OCI-LY1 (cell line): Measurements from ENCODE around the gene NELFA.

ENCODE experiments used
- H2AFZ ChIP-seq: fragments of 200-600 bp; sonication (generic), shearing (Covaris generic); 2 replicates; pipeline ENCODE4 v1.6.0; 2014; ENCODE audit warnings: antibody characterized with exemption, mild to moderate bottlenecking, low read length
- H3F3A ChIP-seq: fragments of 200-600 bp; sonication (generic), shearing (Covaris generic); 2 replicates; pipeline ENCODE4 v1.6.0; 2014; ENCODE audit warnings: mild to moderate bottlenecking, antibody characterized with exemption, low read length, moderate library complexity; ENCODE audit not compliant: insufficient read depth
- H3K27ac ChIP-seq: fragments of 200-600 bp; sonication (generic); 2 replicates; pipeline ENCODE4 v1.5.1; 2014; ENCODE audit warnings: low read length, mixed run types, mild to moderate bottlenecking, low read depth; ENCODE audit not compliant: poor library complexity, severe bottlenecking
- H3K27me3 ChIP-seq: fragments of 200-600 bp; sonication (generic); 2 replicates; pipeline ENCODE4 v1.6.0; 2014; ENCODE audit warnings: antibody characterized with exemption, mild to moderate bottlenecking, low read length, moderate library complexity; ENCODE audit not compliant: insufficient read depth
- H3K36me3 ChIP-seq: fragments of 200-600 bp; sonication (generic); 2 replicates; pipeline ENCODE4 v1.6.1; 2014; ENCODE audit warnings: mild to moderate bottlenecking, antibody characterized with exemption, low read length, moderate library complexity, mixed read lengths; ENCODE audit not compliant: insufficient read depth
- H3K4me1 ChIP-seq: fragments of 200-600 bp; sonication (generic); 2 replicates; pipeline ENCODE4 v1.5.1; 2014; ENCODE audit warnings: mild to moderate bottlenecking, low read length, moderate library complexity; ENCODE audit not compliant: insufficient read depth, severe bottlenecking
- H3K4me2 ChIP-seq: fragments of 200-600 bp; sonication (generic), shearing (Covaris generic); 2 replicates; pipeline ENCODE4 v1.6.1; 2014; ENCODE audit warnings: low read length
- H3K4me3 ChIP-seq: fragments of 200-600 bp; sonication (generic); 2 replicates; pipeline ENCODE4 v1.5.1; 2014; ENCODE audit warnings: low read length, low read depth, mild to moderate bottlenecking, mixed read lengths; ENCODE audit not compliant: poor library complexity, severe bottlenecking
- H3K79me2 ChIP-seq: fragments of 200-600 bp; shearing (Covaris generic); 2 replicates; pipeline ENCODE4 v1.6.1; 2016; ENCODE audit warnings: mixed run types, low read length, mixed read lengths; ENCODE audit not compliant: insufficient read depth
- H3K9ac ChIP-seq: fragments of 200-600 bp; sonication (generic), shearing (Covaris generic); 2 replicates; pipeline ENCODE4 v1.6.1; 2014; ENCODE audit warnings: mild to moderate bottlenecking, low read length, mixed read lengths
- H3K9me2 ChIP-seq: fragments of 200-600 bp; sonication (generic), shearing (Covaris generic); 2 replicates; pipeline ENCODE4 v1.6.1; 2014; ENCODE audit warnings: low read depth, mild to moderate bottlenecking, low read length, mixed read lengths
- H3K9me3 ChIP-seq: fragments of 200-600 bp; shearing (Covaris generic); 2 replicates; pipeline ENCODE4 v1.6.1; 2014; ENCODE audit warnings: low read length, mixed read lengths
- H4K20me1 ChIP-seq: fragments of 200-600 bp; sonication (generic), shearing (Covaris generic); 2 replicates; pipeline ENCODE4 v1.6.0; 2016; ENCODE audit warnings: mild to moderate bottlenecking, low read length; ENCODE audit not compliant: insufficient read depth
- CTCF ChIP-seq: fragments of 200-600 bp; sonication (generic), shearing (Covaris generic); IDR thresholded peaks from 2 replicates; pipeline ENCODE4 v1.5.1; 2017; ENCODE audit warnings: mild to moderate bottlenecking, antibody characterized with exemption, low read length, moderate library complexity, mixed read lengths
- EZH2 ChIP-seq: fragments of 200-600 bp; sonication (generic), shearing (Covaris generic); IDR thresholded peaks from 2 replicates; pipeline ENCODE4 v1.8.0; 2017; ENCODE audit warnings: borderline replicate concordance, mixed run types, mild to moderate bottlenecking, antibody characterized with exemption, low read length, moderate library complexity, mixed read lengths

NELFA gene

GRCh38 chr4:2042204-2042946, 33.6 kb upstream of the NELFA start:
- H4K20me1 ChIP-seq = no peaks in the 10 kb centered on the region
- no peak for TF ChIP-seq EZH2
- TF ChIP-seq CTCF = no peak
- H3K36me3 ChIP-seq = no peaks in the 10 kb centered on the region
- H3K9me2 ChIP-seq = no peaks in the 10 kb centered on the region
- no peak overlapping the region for H2AFZ ChIP-seq
- H3K4me1 ChIP-seq = no peaks in the 10 kb centered on the region
- H3K27ac ChIP-seq = no peak overlapping the region
- no peak overlapping the region; the same call in 1 of the 2 replicates for H3K4me2 ChIP-seq
- peak overlapping the region; percentile 51 for H3K4me3 ChIP-seq
- H3F3A ChIP-seq = no peaks in the 10 kb centered on the region
- no peaks in the 10 kb centered on the region for H3K27me3 ChIP-seq
- H3K79me2 ChIP-seq = no peaks in the 10 kb centered on the region
- H3K9me3 ChIP-seq = no peaks in the 10 kb centered on the region
- H3K9ac ChIP-seq = no peak overlapping the region

DNA sequence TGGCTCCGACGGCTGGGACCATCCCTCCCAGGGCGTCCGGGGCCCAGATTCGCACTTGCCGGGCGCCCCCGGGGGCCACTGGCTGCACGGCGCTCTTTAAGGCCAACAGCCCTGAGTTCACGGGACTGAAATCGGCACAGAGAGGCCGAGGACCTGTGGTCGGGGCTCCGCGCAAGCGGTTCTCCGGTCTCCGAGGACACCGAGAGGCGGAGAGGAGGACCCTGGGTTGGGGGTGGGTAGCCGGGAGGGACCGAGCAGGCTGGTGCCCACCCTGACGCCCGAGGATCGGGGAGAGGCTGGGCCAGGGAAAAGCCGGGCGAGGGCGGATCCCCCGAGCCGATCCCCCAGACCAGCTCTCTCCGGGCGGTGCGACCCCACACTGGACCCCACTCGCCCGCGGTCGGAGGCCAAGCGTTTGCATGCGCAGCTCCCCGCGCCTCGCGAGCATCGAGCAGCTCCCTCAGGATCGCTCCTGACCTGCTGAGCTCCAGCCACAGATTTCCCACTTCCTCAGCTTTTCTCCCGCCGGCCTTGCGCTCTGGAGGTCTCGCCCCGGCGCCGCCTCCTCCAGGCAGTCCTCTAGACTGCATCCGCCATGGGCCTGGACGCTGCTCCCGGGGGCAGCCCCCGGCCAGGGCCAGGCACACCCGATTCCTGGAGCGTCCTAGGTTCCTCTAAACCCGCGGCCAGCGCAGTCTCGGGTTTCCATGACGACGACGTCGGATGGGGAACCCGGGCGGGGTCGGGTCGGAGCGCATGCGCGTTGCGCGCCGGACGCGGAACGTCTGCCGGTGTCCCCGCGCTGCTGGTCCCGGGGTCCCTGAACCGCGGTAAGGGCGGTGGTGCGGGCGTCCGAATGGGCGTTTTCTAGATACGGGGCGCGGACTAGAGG, 32.7 kb upstream of the NELFA start:
- Histone ChIP-seq H3K36me3 (no peaks in the 10 kb centered on the region), H2AFZ (no peak overlapping the region), H3K9ac (no peak overlapping the region)

More for the DNA sequence above, 32.7 kb upstream of the NELFA start:
- Histone ChIP-seq H3K9me3 (no peaks in the 10 kb centered on the region), H3K79me2 (no peaks in the 10 kb centered on the region), H3K4me2 (peak overlapping the region; percentile 39; the same call in 1 of the 2 replicates), H3K4me3 (peak overlapping the region; percentile 51), H3F3A (no peaks in the 10 kb centered on the region), H4K20me1 (no peaks in the 10 kb centered on the region), H3K27me3 (no peaks in the 10 kb centered on the region; the same call in 1 of the 2 replicates), H3K27ac (no peak overlapping the region), H3K9me2 (no peaks in the 10 kb centered on the region), H3K4me1 (no peaks in the 10 kb centered on the region)
- no peak for TF ChIP-seq CTCF
- no peak for TF ChIP-seq EZH2
